Islet of Langerhans (tissue), 1 donor: ENCODE data around the gene TMEM8B.
"Not testable (repeated sequence)": the region's sequence is repeated elsewhere in the genome, so short reads cannot be mapped to it uniquely, and the experiment has no call there.

Experiments
- FAIRE-seq: peaks from one replicate; lab custom pipeline; 2011; peaks lifted over from hg19 to GRCh38; lab: Jason Lieb, UNC

Gene TMEM8B

GRCh38 chr9:35907711-35908503 lies 78.9 kb downstream of the TMEM8B start:
- no peak for FAIRE-seq

GRCh38 chr9:35908504-35909125 lies 79.6 kb downstream of the TMEM8B start:
- FAIRE-seq, result no peak

- FAIRE-seq, result no peak
Measured at GRCh38 chr9:35909274-35909673, 80.2 kb downstream of the TMEM8B start, which contains the start of gene SPAAR. SPAAR (plus strand) TSS chr9:35909490; CDS start chr9:35910464, 974 bp downstream.

- FAIRE-seq, result no peak
Measured at GRCh38 chr9:35909687-35910612, 80.9 kb downstream of the TMEM8B start.

- no peak for FAIRE-seq
Measured at GRCh38 chr9:35910613-35911359, 81.8 kb downstream of the TMEM8B start.

- no peak for FAIRE-seq
Measured at GRCh38 chr9:35911690-35912089, 82.7 kb downstream of the TMEM8B start.

GRCh38 chr9:35912791-35913400 lies 83.9 kb downstream of the TMEM8B start:
- FAIRE-seq, result no peak

GRCh38 chr9:35913429-35913828 lies 84.4 kb downstream of the TMEM8B start:
- FAIRE-seq, result not testable (repeated sequence)

- FAIRE-seq, result no peak
Measured at GRCh38 chr9:35914301-35914807, 85.3 kb downstream of the TMEM8B start.
